Measurements from ENCODE around the gene HSP90AB1.
A peak's percentile ranks its signal among the peaks of the same experiment; 100 is the strongest.

HSP90AB1 gene

GRCh38 chr6:44246663-44247337, at the start of gene HSP90AB1:
Gene HSP90AB1, plus strand, starts transcription at chr6:44247101. Its CDS starts 1,529 bp downstream, at chr6:44248630.
- peaks cover 15 to 16% of the 10 kb centered on the region in 2 experiments for H3K4me1 ChIP-seq (ENCODE audit: control insufficient read depth in 1 of 2, insufficient read depth in 1 of 2, low read depth in 1 of 2, low read length in 1 of 2)
- H3K9me3 ChIP-seq: no peaks in the 10 kb centered on the region
- H3K36me3 ChIP-seq: peaks cover 14% of the 10 kb centered on the region
- no peaks in the 10 kb centered on the region for H3K27me3 ChIP-seq
- H3K27ac ChIP-seq: peak within 1 kb of the TSS; percentile 77
- H3K4me3 ChIP-seq (ENCODE audit: low read depth in 1 of 2, low read length in 1 of 2): peak within 1 kb of the TSS; percentile 84 to 88
- TF ChIP-seq CTCF (IDR thresholded peaks at IDR 0.05): no peak

GRCh38 chr6:44198684-44199083, 48.2 kb upstream of the HSP90AB1 start:
- Histone ChIP-seq H3K4me1 (ENCODE audit: control insufficient read depth in 1 of 2, insufficient read depth in 1 of 2, low read depth in 1 of 2, low read length in 1 of 2) (no peaks in the 10 kb centered on the region), H3K27me3 (no peaks in the 10 kb centered on the region), H3K27ac (no peak overlapping the region), H3K9me3 (no peaks in the 10 kb centered on the region), H3K36me3 (no peaks in the 10 kb centered on the region), H3K4me3 (ENCODE audit: low read depth in 1 of 2, low read length in 1 of 2) (no peak overlapping the region)
- TF ChIP-seq CTCF (IDR thresholded peaks at IDR 0.05): no peak

- Histone ChIP-seq H3K36me3 (no peaks in the 10 kb centered on the region), H3K4me1 (ENCODE audit: control insufficient read depth in 1 of 2, insufficient read depth in 1 of 2, low read depth in 1 of 2, low read length in 1 of 2) (no peaks in the 10 kb centered on the region), H3K9me3 (no peaks in the 10 kb centered on the region), H3K4me3 (ENCODE audit: low read depth in 1 of 2, low read length in 1 of 2) (no peak overlapping the region), H3K27me3 (no peaks in the 10 kb centered on the region), H3K27ac (no peak overlapping the region)
- no peak for TF ChIP-seq CTCF (IDR thresholded peaks at IDR 0.05)
Observed at GRCh38 chr6:44199883-44200282, 47.0 kb upstream of the HSP90AB1 start.

GRCh38 chr6:44201200-44201599, 45.7 kb upstream of the HSP90AB1 start:
- TF ChIP-seq CTCF (IDR thresholded peaks at IDR 0.05): no peak
- Histone ChIP-seq H3K9me3 (no peaks in the 10 kb centered on the region), H3K27ac (no peak overlapping the region), H3K36me3 (no peaks in the 10 kb centered on the region), H3K4me1 (ENCODE audit: control insufficient read depth in 1 of 2, insufficient read depth in 1 of 2, low read depth in 1 of 2, low read length in 1 of 2) (no peaks in the 10 kb centered on the region), H3K4me3 (ENCODE audit: low read depth in 1 of 2, low read length in 1 of 2) (no peak overlapping the region), H3K27me3 (no peaks in the 10 kb centered on the region)

GRCh38 chr6:44201638-44202303, 45.1 kb upstream of the HSP90AB1 start:
- H3K27me3 ChIP-seq: no peaks in the 10 kb centered on the region
- H3K36me3 ChIP-seq: no peaks in the 10 kb centered on the region
- no peaks in the 10 kb centered on the region for H3K9me3 ChIP-seq
- no peaks in the 10 kb centered on the region for H3K4me1 ChIP-seq (ENCODE audit: control insufficient read depth in 1 of 2, insufficient read depth in 1 of 2, low read depth in 1 of 2, low read length in 1 of 2)
- TF ChIP-seq CTCF (IDR thresholded peaks at IDR 0.05): no peak
- H3K4me3 ChIP-seq (ENCODE audit: low read depth in 1 of 2, low read length in 1 of 2): no peak overlapping the region
- no peak overlapping the region for H3K27ac ChIP-seq

Measured in neutrophil (primary cell).